Loucy (cell line): Measurements from ENCODE around the gene ATP8A2.

Source experiments
- H2AFZ ChIP-seq: fragments of 200-600 bp; sonication (generic); 2 replicates; pipeline ENCODE4 v1.6.0; 2016; ENCODE audit warnings: antibody characterized with exemption, mild to moderate bottlenecking, low read length, moderate library complexity
- H3F3A ChIP-seq: fragments of 200-600 bp; 2 replicates; pipeline ENCODE4 v1.6.0; 2016; ENCODE audit warnings: antibody characterized with exemption, low read depth, mild to moderate bottlenecking
- H3K27me3 ChIP-seq: fragments of 200-600 bp; sonication (generic); 2 replicates; pipeline ENCODE4 v1.6.1; 2014; ENCODE audit warnings: low read length, mild to moderate bottlenecking; ENCODE audit not compliant: insufficient read depth, poor library complexity, severe bottlenecking
- H3K36me3 ChIP-seq: fragments of 200-600 bp; sonication (generic); 2 replicates; pipeline ENCODE4 v1.6.1; 2016; ENCODE audit warnings: low read length; ENCODE audit not compliant: insufficient read depth
- H3K4me1 ChIP-seq: fragments of 200-600 bp; sonication (generic); 2 replicates; pipeline ENCODE4 v1.5.1; 2014; ENCODE audit warnings: low read length, mild to moderate bottlenecking; ENCODE audit not compliant: insufficient read depth, poor library complexity, severe bottlenecking
- H3K4me2 ChIP-seq: fragments of 200-600 bp; sonication (generic); 2 replicates; pipeline ENCODE4 v1.6.0; 2014; ENCODE audit warnings: antibody characterized with exemption, low read length, low read depth, mild to moderate bottlenecking; ENCODE audit not compliant: poor library complexity, severe bottlenecking
- H3K4me3 ChIP-seq: fragments of 200-600 bp; sonication (generic); 2 replicates; pipeline ENCODE4 v1.5.1; 2014; ENCODE audit warnings: low read length, mild to moderate bottlenecking, mixed read lengths; ENCODE audit not compliant: poor library complexity, severe bottlenecking
- H3K79me2 ChIP-seq: fragments of 200-600 bp; sonication (generic); 2 replicates; pipeline ENCODE4 v1.6.1; 2014; ENCODE audit warnings: low read length; ENCODE audit not compliant: insufficient read depth
- H3K9ac ChIP-seq: fragments of 200-600 bp; sonication (generic); 2 replicates; pipeline ENCODE4 v1.6.0; 2014; ENCODE audit warnings: mild to moderate bottlenecking, low read depth, low read length, moderate library complexity; ENCODE audit not compliant: poor library complexity, severe bottlenecking
- H3K9me2 ChIP-seq: fragments of 200-600 bp; sonication (generic); replicated peaks from 2 replicates; pipeline ENCODE4 v1.6.1; 2016; ENCODE audit warnings: low read depth, low read length, mixed read lengths
- H3K9me3 ChIP-seq: fragments of 200-600 bp; sonication (generic); 2 replicates; pipeline ENCODE4 v1.6.1; 2014; ENCODE audit warnings: mild to moderate bottlenecking, antibody characterized with exemption, low read length, low read depth; ENCODE audit not compliant: insufficient read depth
- H4K20me1 ChIP-seq: fragments of 200-600 bp; sonication (generic); 2 replicates; pipeline ENCODE4 v1.6.0; 2014; ENCODE audit warnings: antibody characterized with exemption, low read length, mild to moderate bottlenecking; ENCODE audit not compliant: insufficient read depth, poor library complexity, severe bottlenecking
- EZH2phosphoT487 ChIP-seq: fragments of 200-600 bp; IDR thresholded peaks from 2 replicates; pipeline ENCODE4 v1.6.1; 2018; ENCODE audit warnings: antibody characterized with exemption, mild to moderate bottlenecking, moderate library complexity, borderline replicate concordance
- TF ChIP-seq, protein P1 (sequence below): fragments of 200-600 bp; sonication (generic); conservative IDR thresholded peaks from 2 replicates; pipeline ENCODE4 v1.5.1; 2014; ENCODE audit warnings: mild to moderate bottlenecking, antibody characterized with exemption, low read length

The ATP8A2 gene

DNA sequence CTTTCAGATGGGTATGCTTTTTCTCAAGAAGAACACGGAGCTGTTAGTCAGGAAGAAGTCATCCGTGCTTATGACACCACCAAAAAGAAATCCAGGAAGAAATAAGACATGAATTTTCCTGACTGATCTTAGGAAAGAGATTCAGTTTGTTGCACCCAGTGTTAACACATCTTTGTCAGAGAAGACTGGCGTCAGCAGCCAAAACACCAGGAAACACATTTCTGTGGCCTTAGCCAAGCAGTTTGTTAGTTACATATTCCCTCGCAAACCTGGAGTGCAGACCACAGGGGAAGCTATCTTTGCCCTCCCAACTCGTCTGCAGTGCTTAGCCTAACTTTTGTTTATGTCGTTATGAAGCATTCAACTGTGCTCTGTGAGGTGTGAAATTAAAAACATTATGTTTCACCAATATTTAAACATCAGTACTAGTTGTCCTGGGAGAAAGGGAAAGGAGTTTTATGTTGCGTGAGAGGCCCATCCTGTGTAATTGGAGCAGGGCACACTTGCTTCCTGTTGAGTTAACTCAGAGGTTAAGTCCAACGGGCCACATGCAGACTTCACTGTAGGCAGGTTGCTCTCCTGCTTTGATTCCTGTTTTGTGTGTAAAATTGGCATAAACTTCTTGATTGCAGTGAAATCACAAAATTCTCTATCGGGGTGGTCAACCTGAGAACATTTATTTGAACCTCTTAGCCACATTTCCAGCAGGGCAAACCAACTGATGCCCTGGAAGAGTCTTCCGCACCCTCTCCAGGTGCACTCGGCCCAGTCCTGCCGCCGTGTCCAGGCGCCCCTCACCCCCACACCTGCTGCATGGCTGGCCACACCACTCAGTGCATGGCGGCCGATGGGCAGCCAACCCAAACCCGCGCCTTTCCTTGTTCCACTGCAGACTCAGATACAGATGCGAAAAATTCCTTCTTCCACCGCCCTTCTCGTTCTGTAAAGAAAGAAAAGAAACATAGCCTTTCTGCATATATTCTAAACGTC is 648.4 kb downstream of the ATP8A2 start:
- TF ChIP-seq EZH2phosphoT487, result no peak
- TF ChIP-seq, protein P1, sequence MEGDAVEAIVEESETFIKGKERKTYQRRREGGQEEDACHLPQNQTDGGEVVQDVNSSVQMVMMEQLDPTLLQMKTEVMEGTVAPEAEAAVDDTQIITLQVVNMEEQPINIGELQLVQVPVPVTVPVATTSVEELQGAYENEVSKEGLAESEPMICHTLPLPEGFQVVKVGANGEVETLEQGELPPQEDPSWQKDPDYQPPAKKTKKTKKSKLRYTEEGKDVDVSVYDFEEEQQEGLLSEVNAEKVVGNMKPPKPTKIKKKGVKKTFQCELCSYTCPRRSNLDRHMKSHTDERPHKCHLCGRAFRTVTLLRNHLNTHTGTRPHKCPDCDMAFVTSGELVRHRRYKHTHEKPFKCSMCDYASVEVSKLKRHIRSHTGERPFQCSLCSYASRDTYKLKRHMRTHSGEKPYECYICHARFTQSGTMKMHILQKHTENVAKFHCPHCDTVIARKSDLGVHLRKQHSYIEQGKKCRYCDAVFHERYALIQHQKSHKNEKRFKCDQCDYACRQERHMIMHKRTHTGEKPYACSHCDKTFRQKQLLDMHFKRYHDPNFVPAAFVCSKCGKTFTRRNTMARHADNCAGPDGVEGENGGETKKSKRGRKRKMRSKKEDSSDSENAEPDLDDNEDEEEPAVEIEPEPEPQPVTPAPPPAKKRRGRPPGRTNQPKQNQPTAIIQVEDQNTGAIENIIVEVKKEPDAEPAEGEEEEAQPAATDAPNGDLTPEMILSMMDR, result no peak
- no peaks in the 10 kb centered on the region for H3K27me3 ChIP-seq
- no peaks in the 10 kb centered on the region for H3K9me3 ChIP-seq
- H3K4me3 ChIP-seq, result peak overlapping the region; percentile 27
- H3K79me2 ChIP-seq, result no peaks in the 10 kb centered on the region; the same call in 1 of the 2 replicates
- H3K4me2 ChIP-seq, result peak overlapping the region; percentile 52
- peak overlapping the region; percentile 57 for H3K9ac ChIP-seq
- no peak overlapping the region for H2AFZ ChIP-seq
- no peaks in the 10 kb centered on the region for H4K20me1 ChIP-seq
- H3K9me2 ChIP-seq, result no peaks in the 10 kb centered on the region
- no peaks in the 10 kb centered on the region for H3K36me3 ChIP-seq
- H3F3A ChIP-seq, result 0 out of 2 replicates have a peak, but pooled peaks cover 4% of the 10 kb centered on the region
- peaks cover 76% of the 10 kb centered on the region for H3K4me1 ChIP-seq

DNA sequence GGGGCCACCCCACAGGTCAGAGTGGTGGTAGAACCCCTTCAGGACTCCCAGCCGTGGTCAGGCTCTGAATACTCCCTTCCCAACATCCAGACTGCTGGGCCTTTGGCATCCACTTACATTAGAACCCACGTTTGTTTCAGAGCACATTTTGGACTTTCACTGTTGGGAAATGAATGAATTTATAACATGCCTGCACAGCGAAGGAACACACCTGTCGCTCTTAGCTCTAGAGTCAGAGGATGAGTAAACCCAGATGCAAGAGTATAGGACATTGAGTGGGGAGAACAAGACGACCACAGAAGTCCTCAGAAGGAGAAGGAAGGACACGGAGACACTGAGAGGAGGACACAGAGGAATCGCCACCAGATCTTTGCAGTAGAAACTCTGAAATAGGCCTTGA is 649.1 kb downstream of the ATP8A2 start:
- TF ChIP-seq, protein P1, result no peak
- no peak for TF ChIP-seq EZH2phosphoT487
- Histone ChIP-seq H3K9me2 (no peaks in the 10 kb centered on the region), H3K36me3 (no peaks in the 10 kb centered on the region), H3F3A (0 out of 2 replicates have a peak, but pooled peaks cover 4% of the 10 kb centered on the region), H3K9ac (peak overlapping the region; percentile 57), H3K27me3 (no peaks in the 10 kb centered on the region), H4K20me1 (no peaks in the 10 kb centered on the region), H3K4me2 (peak overlapping the region; percentile 52), H3K79me2 (no peaks in the 10 kb centered on the region; the same call in 1 of the 2 replicates), H3K4me1 (peaks cover 72% of the 10 kb centered on the region), H2AFZ (no peak overlapping the region), H3K4me3 (no peak overlapping the region), H3K9me3 (no peaks in the 10 kb centered on the region)

DNA sequence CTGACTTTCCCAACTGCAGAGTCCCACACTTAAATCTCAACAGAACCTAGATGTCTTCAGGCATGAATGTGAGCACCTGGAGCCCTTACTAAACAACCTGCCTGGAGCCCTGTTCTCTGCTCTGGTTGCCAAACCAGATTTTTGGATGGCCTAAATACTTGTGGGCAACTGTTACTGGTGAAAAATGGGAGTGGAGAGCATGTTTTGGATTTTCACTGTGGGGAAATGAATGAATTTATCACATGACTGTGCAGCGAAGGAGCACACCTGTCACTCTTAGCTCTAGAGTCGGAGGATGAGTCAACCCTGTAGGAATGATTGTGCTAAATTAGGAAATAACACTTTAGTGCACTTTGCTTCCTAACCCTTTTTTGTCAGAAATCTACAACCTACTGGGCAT is 649.7 kb downstream of the ATP8A2 start:
- no peaks in the 10 kb centered on the region for H3K9me2 ChIP-seq
- TF ChIP-seq, protein P1, result no peak
- TF ChIP-seq EZH2phosphoT487, result no peak
- no peaks in the 10 kb centered on the region for H4K20me1 ChIP-seq
- no peaks in the 10 kb centered on the region; the same call in 1 of the 2 replicates for H3K79me2 ChIP-seq
- H3F3A ChIP-seq, result 0 out of 2 replicates have a peak, but pooled peaks cover 4% of the 10 kb centered on the region
- H3K9me3 ChIP-seq, result no peaks in the 10 kb centered on the region
- H3K27me3 ChIP-seq, result no peaks in the 10 kb centered on the region
- no peak overlapping the region for H3K4me3 ChIP-seq
- H3K36me3 ChIP-seq, result no peaks in the 10 kb centered on the region
- peaks cover 73% of the 10 kb centered on the region for H3K4me1 ChIP-seq
- no peak overlapping the region for H2AFZ ChIP-seq
- no peak overlapping the region for H3K4me2 ChIP-seq
- H3K9ac ChIP-seq, result peak overlapping the region; percentile 16
